OCI-LY3 (cell line): ENCODE results near the gene STH.

Experiments
- EZH2phosphoT487 ChIP-seq: fragments of 200-600 bp; shearing (Covaris generic); IDR thresholded peaks from 2 replicates; pipeline ENCODE4 v1.6.1; 2018; ENCODE audit warnings: antibody characterized with exemption, mixed run types, low read depth
- TF ChIP-seq, protein P1 (sequence below): fragments of 200-600, 300-600 bp; sonication (generic); IDR thresholded peaks from 2 replicates; pipeline ENCODE4 v1.5.1; 2014; ENCODE audit warnings: antibody characterized with exemption, low read length, low read depth

DNA sequence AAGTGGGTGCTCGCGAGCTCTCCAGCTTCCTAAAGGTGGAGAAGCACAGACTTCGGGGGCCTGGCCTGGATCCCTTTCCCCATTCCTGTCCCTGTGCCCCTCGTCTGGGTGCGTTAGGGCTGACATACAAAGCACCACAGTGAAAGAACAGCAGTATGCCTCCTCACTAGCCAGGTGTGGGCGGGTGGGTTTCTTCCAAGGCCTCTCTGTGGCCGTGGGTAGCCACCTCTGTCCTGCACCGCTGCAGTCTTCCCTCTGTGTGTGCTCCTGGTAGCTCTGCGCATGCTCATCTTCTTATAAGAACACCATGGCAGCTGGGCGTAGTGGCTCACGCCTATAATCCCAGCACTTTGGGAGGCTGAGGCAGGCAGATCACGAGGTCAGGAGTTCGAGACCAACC, 1.9 kb upstream of the STH start:
- TF ChIP-seq, protein P1, sequence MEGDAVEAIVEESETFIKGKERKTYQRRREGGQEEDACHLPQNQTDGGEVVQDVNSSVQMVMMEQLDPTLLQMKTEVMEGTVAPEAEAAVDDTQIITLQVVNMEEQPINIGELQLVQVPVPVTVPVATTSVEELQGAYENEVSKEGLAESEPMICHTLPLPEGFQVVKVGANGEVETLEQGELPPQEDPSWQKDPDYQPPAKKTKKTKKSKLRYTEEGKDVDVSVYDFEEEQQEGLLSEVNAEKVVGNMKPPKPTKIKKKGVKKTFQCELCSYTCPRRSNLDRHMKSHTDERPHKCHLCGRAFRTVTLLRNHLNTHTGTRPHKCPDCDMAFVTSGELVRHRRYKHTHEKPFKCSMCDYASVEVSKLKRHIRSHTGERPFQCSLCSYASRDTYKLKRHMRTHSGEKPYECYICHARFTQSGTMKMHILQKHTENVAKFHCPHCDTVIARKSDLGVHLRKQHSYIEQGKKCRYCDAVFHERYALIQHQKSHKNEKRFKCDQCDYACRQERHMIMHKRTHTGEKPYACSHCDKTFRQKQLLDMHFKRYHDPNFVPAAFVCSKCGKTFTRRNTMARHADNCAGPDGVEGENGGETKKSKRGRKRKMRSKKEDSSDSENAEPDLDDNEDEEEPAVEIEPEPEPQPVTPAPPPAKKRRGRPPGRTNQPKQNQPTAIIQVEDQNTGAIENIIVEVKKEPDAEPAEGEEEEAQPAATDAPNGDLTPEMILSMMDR, result no peak
- no peak for TF ChIP-seq EZH2phosphoT487
